ENCODE results near the gene CTNNA3. TPM values are rescaled to one million over a fixed set of nuclear protein-coding genes. Genes with fewer than 3 reads are reported as not detected.

The CTNNA3 gene
- total RNA-seq, 1 experiment from 2014 or later = not detected

- CTCF ChIA-PET = no interaction called here
Measured at GRCh38 chr10:67098461-67098860, 597.5 kb downstream of the CTNNA3 start.

GRCh38 chr10:67095531-67095930, 600.5 kb downstream of the CTNNA3 start:
- no peak for TF ChIP-seq CTCF (IDR thresholded peaks at IDR 0.05; ENCODE audit: unreplicated experiment)
- no peaks in the 10 kb centered on the region for H3K4me1 Mint-ChIP-seq (ENCODE audit: low read depth, unreplicated experiment)
- no peak overlapping the region for H3K4me3 Mint-ChIP-seq (ENCODE audit: low read depth, unreplicated experiment)
- no peak overlapping the region for H3K27ac Mint-ChIP-seq (ENCODE audit: unreplicated experiment)
- H3K9me3 Mint-ChIP-seq (ENCODE audit: low read depth, unreplicated experiment) = no peaks in the 10 kb centered on the region
- CTCF ChIA-PET = no interaction called here
- BruUV-seq (replicated peaks) = no TSS peak
- H3K27me3 Mint-ChIP-seq (ENCODE audit: unreplicated experiment) = peaks cover 15% of the 10 kb centered on the region
- intact Hi-C loops (cut with micrococcal nuclease; ENCODE audit: unreplicated experiment) = loop anchor here (2.0 kb wide), 1 partner anchor 19 kb away; no protein-coding TSS in a partner anchor
- DNase-seq = no peak
- no peaks in the 10 kb centered on the region for H3K36me3 Mint-ChIP-seq (ENCODE audit: insufficient read depth, unreplicated experiment)

More at GRCh38 chr10:67098461-67098860, 597.5 kb downstream of the CTNNA3 start:
- H3K4me3 Mint-ChIP-seq (ENCODE audit: low read depth, unreplicated experiment) = no peak overlapping the region
- DNase-seq = no peak
- BruUV-seq (replicated peaks) = no TSS peak
- H3K27me3 Mint-ChIP-seq (ENCODE audit: unreplicated experiment) = no peaks in the 10 kb centered on the region
- H3K4me1 Mint-ChIP-seq (ENCODE audit: low read depth, unreplicated experiment) = no peaks in the 10 kb centered on the region
- intact Hi-C loops (cut with micrococcal nuclease; ENCODE audit: unreplicated experiment) = no loop called here
- no peaks in the 10 kb centered on the region for H3K36me3 Mint-ChIP-seq (ENCODE audit: insufficient read depth, unreplicated experiment)
- no peaks in the 10 kb centered on the region for H3K9me3 Mint-ChIP-seq (ENCODE audit: low read depth, unreplicated experiment)
- H3K27ac Mint-ChIP-seq (ENCODE audit: unreplicated experiment) = no peak overlapping the region
- no peak for TF ChIP-seq CTCF (IDR thresholded peaks at IDR 0.05; ENCODE audit: unreplicated experiment)

GRCh38 chr10:67088036-67088435, 608.0 kb downstream of the CTNNA3 start:
- H3K4me3 Mint-ChIP-seq (ENCODE audit: low read depth, unreplicated experiment) = no peak overlapping the region
- CTCF ChIA-PET = no interaction called here
- peaks cover 12% of the 10 kb centered on the region for H3K27me3 Mint-ChIP-seq (ENCODE audit: unreplicated experiment)
- intact Hi-C loops (cut with micrococcal nuclease; ENCODE audit: unreplicated experiment) = no loop called here
- BruUV-seq (replicated peaks) = no TSS peak
- no peaks in the 10 kb centered on the region for H3K4me1 Mint-ChIP-seq (ENCODE audit: low read depth, unreplicated experiment)
- DNase-seq = no peak
- H3K36me3 Mint-ChIP-seq (ENCODE audit: insufficient read depth, unreplicated experiment) = no peaks in the 10 kb centered on the region
- no peaks in the 10 kb centered on the region for H3K9me3 Mint-ChIP-seq (ENCODE audit: low read depth, unreplicated experiment)
- no peak overlapping the region for H3K27ac Mint-ChIP-seq (ENCODE audit: unreplicated experiment)
- TF ChIP-seq CTCF (IDR thresholded peaks at IDR 0.05; ENCODE audit: unreplicated experiment) = no peak

- TF ChIP-seq CTCF (IDR thresholded peaks at IDR 0.05; ENCODE audit: unreplicated experiment) = no peak
- CTCF ChIA-PET = interaction anchor here (0.5 kb wide), 1 partner anchor 222 kb away, joined by 3 read pairs; no protein-coding TSS in a partner anchor
- H3K9me3 Mint-ChIP-seq (ENCODE audit: low read depth, unreplicated experiment) = no peaks in the 10 kb centered on the region
- no peak overlapping the region for H3K27ac Mint-ChIP-seq (ENCODE audit: unreplicated experiment)
- no peaks in the 10 kb centered on the region for H3K36me3 Mint-ChIP-seq (ENCODE audit: insufficient read depth, unreplicated experiment)
- no TSS peak for BruUV-seq (replicated peaks)
- no peak overlapping the region for H3K4me3 Mint-ChIP-seq (ENCODE audit: low read depth, unreplicated experiment)
- intact Hi-C loops (cut with micrococcal nuclease; ENCODE audit: unreplicated experiment) = no loop called here
- H3K27me3 Mint-ChIP-seq (ENCODE audit: unreplicated experiment) = peaks cover 8% of the 10 kb centered on the region
- DNase-seq = no peak
- no peaks in the 10 kb centered on the region for H3K4me1 Mint-ChIP-seq (ENCODE audit: low read depth, unreplicated experiment)
Measured at GRCh38 chr10:67087135-67087425, 608.9 kb downstream of the CTNNA3 start.
